NCI-H460 (cell line): ENCODE data around the gene KRT80. TPM values are rescaled to one million over a fixed set of nuclear protein-coding genes. Genes with fewer than 3 reads are reported as not detected.

Source experiments
- DNase-seq: peaks from one replicate; pipeline ENCODE4 v3.0.0-alpha.2; 2016; ENCODE audit warnings: low read depth; ENCODE audit errors: extremely low read depth
- total RNA-seq: library from RNA; depleted of rRNA; stranded (reverse); fragments of >200 nt; shearing (Covaris generic); gene quantifications from 2 replicates; pipeline ENCODE4 v1.2.3, GENCODE V29; 2014

KRT80 gene
- total RNA-seq, 1 experiment from 2014 or later, result 36.0 TPM

DNA sequence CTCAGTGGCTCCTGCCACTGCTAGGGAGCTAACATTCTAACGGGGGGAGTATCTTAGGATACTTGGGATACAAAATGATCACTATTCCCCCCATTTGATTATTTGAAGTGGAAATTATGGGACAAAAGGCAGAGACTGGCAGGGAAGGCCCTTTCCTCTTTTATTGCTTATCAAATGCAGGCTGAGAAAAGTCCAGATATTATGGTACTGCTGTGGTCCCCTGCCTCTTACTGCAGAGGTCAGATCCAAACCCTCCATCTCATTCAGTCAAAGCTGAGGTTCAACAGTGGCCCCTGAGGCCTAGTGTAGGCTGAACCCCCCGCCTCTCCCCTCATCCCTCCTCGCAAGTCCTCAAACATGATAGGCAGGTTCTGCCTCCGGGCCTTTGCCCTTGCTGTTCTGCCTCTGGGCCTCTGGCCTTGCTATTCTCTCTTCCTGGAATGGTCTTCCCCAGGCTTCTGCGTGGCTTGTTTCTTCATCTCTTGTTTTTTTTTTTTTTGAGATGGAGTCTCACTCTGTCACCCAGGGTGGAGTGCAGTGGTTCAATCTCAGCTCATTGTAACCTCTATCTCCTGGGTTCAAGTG, 34.2 kb downstream of the KRT80 start:
- no peak for DNase-seq

DNA sequence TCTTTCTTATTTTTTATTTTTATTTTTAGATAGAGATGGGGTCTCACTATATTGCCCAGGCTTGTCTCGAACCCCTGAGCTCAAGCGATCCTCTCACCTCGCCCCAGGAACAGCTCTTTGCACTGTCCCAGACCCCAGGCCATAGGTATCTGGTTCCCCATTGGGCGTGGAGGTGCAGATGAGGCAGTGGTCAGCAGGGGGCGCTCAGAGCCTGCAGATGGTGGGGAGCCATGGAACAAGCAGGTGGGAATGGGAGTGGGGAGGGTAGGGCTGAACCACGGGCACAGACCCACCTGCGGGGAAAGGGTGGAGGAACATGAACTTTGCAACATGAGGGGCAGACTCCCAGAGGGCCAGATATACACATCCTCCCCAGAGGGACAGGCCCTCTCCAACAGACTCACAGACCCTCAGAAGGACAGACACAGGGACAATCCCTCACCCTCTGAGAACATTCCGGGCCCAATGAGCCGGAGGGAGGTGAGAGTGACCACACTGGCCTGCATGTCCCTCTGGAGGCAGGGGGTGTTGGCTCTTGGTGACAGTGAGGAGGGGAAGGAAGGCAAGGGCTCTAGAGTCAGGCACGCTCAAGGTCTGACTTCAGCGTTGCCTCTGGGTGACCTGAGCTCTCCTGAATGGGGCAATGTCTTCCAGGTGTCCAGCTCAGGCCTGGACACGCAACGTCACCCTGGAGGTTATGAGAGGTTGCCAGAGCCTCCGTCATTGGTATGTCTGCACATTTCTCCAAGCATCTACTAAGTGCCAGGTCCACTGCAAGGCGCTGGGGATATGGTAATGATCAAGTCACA, 34.9 kb downstream of the KRT80 start:
- peak; percentile 81 for DNase-seq

DNA sequence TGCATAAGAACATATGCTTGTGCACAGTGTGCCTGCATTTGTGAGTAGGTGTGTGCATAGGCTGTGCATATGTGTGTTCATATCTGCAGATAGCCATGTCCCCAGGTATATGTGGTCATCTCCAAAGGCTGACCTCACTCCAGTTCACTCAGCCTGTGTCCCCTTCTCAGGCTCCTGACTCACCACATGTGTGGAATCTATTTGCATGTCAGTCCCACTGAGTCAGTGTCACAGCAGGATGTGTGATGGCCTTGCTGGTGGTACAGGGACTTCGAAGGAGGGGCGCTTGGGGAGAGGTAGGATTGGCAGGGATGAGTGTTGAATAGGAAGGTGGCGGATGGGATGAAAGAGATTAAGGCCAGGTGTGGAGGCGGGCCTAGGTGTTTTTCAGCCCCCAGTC, 35.5 kb downstream of the KRT80 start:
- no peak for DNase-seq

DNA sequence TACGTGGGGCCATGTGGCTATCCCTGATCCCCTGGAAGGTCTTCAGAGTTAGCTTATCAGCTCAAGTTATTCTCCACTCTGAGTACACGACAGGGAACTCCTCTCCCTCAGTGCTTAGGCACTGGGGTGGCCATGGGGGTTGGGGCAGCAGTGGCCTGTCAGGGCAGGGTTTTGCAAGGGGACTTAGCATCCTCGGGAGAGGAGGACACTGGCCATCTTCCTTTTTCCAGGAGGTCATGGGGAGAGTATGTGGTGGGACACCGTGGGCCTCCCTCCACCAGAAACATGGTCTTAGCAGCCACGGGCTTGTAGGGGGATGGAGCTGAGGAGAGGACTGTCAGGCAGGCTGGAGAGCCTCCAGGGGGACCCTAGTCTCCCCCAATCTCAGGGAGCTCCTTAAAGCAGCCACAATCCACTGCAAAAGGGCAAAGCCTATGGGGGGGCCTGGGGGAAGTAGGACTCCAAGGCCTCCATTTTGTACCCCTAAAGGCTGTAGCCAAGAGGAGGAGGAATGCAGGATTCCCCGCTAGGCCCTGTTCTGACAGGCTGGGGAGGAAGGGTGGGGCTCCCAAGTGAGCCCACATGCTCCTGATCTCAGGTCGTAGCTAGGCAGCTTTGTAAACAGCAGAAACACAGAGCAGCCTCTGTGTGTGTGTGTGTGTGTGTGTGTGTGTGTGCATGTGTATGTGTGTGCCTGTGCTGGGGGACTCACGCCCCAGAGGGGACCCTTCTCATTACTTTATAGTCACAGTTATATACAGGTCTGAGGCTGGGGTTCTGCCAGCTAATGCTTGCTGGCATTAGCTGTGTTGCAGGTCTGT, 36.6 kb downstream of the KRT80 start:
- no peak for DNase-seq

DNA sequence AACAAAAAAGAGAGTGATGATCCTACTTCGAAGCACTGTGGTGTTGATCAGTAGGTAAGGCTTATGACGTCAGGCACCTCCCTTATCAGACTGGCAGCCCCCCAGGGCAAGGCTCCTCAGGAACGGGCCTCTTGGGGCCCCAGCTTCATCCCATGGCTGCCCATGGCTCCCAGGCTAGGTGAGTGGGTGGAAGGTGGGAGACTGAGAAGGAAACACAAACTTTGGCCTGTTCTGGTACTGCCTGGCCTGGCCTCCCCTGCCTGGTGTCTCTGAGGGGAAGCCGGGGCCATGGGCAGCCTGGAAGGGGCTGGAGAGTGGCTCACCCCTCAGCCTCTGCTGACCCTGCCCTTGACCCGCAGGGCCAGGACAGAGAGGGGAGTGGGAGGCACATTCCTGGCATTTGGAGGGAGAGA, 38.9 kb downstream of the KRT80 start:
- no peak for DNase-seq

DNA sequence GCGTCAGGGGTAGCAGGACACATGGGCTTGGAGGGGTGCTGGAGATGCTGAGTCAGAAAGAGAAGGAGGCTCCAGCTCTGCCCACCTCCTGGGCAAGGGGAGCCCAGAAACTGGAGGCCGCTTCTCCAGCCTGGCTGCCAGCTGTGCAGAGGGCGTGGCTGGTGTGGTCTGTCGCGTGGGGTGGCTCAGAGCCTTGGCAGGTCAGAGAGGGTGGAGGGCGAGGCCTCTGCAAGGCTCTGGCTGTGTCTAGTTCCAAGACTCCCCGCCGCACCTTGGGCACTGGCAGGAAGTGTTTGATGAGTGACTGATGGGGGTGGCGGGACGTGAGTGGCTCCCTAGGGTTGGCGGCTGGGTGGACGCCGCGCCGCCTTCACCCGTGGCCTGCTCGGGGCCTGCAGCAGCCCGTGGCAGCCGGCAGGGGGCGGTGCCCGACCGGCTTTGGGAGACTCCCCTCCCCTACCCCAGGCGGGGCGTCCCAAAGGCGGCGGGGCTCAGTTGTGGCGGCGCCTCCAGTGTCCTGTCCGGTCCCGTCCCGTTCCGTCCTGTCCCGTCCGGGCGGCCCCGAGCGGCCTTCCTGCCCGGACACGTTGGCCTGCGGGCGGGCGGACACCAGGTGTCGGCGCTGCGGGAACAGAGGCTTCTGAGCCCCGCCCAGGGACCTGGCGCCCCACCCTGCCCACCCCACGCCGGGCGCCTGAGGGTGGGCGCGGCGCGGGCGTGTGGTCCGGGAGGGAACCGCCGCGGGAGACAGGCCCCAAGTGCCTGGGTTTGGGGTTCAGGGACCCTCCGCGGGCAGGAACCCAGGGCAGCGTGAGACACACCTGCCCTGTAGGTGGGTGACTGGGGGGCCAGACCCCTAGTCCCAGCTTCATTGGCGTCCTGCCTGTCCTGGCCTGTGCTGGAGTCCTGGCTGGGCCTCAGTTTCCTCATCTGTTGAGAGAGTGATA, 39.7 kb downstream of the KRT80 start:
- DNase-seq, result peak; percentile 76

DNA sequence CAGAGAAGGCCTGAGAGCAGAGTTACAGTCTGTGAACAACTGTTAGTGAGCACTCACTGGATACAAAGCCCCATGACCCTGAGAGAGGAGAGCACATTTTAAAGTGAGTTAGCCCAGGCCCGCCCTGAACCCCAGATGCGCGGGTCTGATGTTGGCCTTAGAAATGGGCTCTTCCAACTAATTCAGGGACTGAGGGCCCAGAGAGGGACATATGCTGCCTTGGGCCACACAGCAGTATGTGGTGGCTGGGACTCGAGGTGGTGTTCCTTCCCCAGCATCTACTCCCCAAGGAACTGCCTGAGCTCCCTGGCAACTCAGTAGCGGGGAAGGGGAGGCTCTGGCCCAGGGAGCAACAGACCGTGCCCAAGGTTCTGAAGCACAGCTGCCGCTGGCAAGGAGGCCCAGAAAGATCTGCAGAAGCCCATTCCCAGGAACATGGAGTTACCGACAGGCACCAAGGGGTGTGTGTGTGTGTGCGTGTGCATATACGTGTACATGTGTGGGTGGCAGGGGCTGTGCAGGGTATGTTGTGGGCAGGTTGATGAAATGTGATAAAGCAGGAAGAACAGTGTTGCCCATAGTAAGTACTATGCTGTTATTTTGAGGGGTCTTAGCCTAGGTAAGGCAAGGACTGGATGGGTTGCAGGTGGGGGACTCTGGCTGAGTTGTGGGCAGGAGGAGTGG, 40.5 kb downstream of the KRT80 start:
- DNase-seq, result no peak

DNA sequence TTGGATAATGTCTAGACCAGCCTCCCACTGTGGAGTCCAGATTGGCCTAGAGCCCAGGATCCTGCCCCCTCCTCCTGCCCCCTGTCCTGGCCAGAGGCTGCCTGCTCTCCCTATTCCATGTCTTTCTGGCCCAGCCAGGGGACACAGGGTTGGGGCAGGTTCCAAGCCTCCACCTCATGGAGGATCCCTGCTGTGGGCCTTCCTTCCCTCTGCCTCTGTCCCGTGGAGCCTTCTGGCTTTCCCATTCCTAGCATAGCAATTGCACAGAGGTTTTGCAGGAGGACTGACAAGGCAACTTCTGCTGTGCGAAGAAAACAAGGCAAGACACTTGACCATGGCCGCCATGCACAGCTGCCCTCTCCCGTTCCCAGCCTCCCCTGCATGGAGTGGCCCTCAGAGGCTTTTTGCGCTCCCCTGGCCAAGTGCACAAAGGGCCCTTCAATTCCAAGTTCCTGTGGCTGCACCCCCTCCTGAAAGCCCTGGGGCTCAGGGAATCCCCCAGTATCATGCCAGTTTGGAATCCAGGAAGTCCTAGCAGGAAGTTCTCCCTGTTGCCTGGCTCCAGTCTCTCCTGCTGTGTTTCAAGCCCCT, 42.1 kb downstream of the KRT80 start:
- DNase-seq, result no peak

DNA sequence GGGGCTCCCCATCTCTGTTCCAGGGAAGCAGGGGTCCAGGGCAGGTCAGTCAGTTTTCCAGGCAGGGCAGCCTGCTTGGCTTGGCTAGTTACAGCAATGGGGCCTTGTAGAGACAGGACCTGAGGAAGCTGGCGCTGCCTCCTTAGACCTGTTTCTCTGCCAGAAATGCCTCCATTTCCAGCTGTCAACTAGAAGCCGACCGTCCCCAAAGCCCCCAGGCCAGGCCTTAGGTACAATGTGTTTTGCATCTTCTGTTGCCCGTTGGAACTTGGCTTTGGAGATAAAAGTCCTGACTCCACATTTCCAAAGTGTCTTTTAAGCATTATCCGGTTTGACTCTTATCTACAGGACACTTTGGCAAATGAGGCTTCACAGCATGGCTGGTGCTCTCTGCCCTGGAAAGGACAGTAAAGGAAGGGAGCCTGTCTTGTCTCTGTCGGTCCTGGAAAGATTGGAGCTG, 42.6 kb downstream of the KRT80 start:
- DNase-seq, result no peak

DNA sequence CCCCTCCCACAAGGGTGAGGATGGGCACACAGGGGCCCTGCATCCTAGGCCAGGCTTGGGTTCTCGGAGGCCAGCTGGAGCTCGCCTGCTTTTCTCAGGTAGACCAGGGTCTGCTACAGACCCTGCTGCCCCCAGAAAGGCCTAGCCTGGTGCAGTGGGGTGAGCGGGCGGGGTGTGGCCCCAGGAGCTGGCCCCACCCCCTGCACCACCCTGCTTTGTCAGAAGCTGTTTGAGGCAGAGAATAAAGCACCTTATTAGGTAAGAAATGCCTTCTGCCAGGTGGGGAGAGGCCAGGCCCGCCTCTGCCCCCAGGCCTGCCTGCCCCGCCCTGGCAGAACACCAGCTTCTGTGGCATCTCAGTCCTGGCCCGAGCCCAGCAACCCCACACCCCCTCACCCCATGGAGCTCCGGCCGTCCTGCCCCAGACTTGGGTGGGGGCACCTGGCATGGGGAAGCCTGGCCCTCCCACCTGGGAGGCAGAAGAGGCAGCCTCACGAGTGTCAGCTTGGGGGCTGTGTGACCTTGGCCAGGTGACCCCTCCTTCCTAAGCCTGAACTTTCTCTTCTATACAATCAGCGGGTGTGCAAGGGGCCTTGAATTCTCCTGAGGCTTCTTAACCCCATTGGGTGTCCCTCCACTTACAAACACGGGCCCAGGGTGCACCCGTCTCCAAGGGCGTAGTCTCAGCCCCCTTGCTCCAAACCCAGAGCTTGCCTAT, 43.2 kb downstream of the KRT80 start:
- DNase-seq, result no peak

DNA sequence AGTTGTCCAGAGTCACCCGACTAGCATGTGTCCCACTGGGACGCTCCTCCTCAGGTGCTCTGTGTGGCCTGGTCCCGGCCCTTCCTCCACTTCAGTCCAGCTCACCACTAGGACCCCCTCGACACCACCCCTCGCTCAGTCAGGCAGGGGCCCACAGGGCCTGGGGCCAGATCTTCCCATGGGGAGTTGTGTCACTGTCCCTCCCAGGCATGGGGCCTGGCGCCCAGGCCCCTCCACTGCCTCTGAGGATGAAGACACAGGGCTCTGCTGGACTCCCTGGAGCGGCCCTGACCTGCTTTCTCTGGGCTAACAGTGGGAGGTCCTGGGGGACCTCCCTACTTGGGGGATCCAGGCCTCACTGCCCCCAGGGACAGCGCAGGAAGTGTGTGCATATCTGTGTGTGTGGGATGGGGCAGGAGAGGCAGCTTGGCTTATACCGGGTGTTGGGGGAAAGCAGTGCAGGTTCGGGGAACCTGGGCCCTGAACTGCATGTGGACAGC, 43.8 kb downstream of the KRT80 start:
- no peak for DNase-seq

DNA sequence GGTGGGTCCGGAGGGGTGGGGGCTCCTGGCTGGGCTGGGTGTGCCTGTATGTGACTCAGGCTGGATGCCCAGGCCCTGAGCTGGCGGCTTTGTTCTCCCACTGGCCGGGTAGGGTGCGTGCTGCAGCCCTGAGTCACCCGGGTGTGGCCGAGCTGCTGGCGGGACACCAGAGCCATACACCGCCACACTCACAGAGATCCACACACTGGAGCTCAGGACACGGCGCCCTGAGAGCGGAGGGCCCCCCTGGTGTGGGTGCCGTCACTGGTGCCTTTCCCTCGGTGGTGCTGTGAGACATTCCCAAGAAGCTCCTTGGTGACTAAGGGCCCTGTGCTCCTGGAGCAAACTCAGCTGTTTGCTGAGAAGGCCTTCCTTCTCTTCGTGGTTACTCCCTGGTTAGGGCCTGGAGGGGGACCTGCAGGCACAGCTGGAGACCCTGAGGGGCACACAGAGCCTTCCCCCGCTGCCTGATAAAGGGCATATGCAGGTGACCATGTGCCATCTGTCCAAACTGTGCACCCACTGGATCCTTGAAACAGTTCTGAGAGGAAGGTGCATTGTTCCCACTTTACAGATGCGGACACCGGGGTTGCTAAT, 44.3 kb downstream of the KRT80 start:
- DNase-seq, result peak; percentile 99

DNA sequence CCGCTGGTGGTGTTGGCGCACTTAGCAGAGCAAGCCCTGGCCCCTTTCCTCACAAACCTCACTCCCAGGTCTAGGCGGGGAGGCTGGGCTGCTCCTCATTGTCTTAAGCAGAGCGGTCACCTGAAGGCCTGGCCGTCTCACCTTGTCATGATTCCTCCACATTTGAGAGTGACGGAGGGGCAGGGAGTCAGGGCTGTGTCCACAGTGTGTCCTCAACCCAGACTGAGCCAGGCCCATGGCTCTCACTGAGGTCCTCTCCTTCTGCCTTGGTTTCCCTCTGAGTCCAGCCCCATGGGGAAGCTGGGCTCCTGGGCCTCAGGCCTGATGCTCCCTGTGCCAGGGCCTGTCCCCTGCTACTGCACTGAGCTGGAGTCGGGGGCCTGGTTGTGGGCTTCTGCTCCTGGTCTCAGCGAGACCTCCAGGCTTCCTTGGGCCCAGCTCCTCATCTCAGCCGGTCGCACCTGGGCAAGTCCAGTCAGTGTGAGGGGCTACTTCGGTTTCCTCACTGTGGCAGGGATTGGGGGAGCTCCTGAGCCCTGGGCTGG, 44.9 kb downstream of the KRT80 start:
- no peak for DNase-seq

DNA sequence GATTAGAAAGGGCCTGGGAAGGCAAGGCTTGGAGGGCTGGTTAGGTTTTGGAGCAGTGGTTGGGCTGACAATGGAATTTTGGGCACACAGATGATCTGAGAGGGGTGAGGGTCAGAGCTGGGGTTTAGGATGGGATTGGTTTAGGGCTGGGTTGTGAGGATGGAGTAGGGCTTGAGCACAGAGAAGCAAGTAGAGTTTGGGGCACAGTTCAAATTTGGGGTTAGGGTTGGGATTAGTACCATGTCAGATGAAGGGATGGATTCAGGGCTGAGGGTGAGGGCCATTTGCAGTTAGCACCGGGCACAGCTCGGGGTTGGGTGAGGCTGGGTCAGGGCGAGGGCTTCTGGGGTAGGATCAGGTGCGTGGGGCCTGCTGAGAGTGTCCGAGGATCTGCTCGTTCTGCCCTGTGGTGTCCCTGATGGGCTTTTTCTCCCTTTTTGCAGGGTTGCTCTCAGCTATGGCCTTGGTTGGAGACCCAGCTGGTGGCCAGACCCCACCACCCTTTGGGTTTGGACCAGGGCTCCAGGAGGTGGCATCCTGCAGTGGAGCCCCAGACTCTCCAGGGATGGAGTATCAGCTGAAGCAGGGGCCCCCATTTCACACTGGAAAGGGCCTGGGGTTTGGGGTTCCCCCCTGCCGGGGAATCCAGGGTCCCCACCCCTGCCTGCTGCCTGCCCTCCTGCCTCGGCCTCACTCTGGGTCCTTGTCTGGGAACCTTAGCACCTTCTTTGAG, 45.6 kb downstream of the KRT80 start:
- no peak for DNase-seq

DNA sequence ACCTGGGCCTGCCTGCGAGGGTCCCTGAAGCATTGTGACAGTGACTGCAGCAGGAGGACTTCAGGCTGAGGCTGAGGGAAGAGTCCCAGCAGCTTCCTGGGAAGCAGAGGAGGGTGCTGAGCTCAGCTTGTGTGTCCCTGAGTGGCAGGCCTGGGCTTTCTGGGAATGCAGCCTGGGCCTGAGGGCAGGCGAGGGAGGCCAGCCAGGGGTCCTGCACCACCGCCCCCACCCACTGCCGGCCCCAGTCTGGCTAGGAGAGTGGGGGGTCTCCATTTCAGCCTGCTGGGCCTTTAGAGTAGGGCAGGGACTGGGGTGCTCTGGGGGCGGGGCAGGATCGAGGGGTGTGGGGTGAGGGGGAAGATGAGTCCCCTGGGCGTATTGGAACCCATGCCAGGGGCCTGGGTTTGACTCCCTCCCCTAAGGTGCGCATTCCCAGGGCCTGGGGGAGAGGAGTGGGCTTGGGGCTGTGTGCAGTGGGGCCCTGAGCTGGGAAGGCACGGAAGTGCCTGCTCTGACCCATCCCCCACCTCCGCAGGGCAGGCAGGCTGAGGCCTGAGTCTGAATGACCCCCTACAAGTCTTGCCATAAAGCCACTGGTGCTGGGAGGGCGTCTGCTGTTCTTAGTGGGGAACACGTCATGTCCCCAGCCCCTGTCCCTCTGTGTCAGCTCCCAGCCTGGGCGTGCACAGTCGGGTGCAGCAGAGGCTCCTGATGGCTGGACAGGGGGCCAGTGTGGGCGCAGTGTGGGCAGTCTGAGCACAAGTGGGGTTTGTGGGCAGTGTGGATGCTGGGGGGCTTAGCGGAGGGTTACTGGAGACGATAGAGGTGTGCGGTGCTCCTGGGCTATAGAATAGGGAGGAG, 46.4 kb downstream of the KRT80 start:
- no peak for DNase-seq

DNA sequence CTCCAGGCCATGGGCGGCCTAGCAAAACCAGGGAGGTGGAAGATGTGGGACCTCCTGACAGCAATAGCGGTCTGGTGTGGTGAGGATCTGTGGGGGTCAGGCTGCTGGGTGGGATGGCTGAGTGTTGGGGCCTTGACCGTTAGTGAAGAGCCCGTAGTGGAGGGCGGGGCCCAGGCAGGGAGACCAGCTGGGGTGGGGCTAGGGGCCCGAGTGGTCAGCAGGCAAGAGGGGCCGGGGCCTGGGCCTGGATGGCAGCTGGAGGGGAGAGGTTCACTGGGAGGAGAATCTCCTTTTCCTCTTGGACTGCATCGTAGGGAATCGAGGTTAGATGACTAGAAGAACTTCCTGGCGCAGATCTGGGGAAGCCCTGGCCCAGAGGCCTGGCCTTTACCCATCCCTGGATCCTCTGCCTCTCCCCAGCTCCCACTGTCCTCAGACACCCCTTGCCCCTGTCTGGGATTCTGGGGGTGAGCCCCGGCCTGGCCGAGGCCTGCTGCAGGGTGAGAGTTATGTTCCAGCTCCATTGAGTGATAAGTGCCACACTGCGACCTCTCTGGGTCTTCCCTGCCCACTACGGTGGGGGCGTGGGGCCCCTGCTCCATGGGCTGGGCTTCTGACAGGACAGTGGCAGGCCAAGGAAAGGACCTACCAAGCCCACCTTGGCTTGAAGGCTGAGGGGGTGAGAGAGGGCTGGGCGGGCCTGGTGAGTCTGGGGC, 47.1 kb downstream of the KRT80 start:
- DNase-seq, result no peak
